ENCODE measurements around the gene ZNF329. TPM values are rescaled to one million over a fixed set of nuclear protein-coding genes. Genes with fewer than 3 reads are reported as not detected.
A peak's percentile ranks its signal among the peaks of the same experiment; 100 is the strongest.

Gene ZNF329
- total and polyA plus RNA-seq, 2 of the 13 experiments (the other 11 are each of a cell fraction or from before 2014, with no cell fraction given) = 3.8 to 9.6 TPM

- TF ChIP-seq IKZF1 (IDR thresholded peaks at IDR 0.05) (no peak), CCAR2 (optimal IDR thresholded peaks at IDR 0.05; ENCODE audit: low read depth, low read length) (no peak), REXO4 (CRISPR knock-in tag; IDR thresholded peaks at IDR 0.05; ENCODE audit: borderline replicate concordance) (peak; percentile 29; the same call in 1 of the 2 replicates), JDP2 (CRISPR knock-in tag; IDR thresholded peaks at IDR 0.05; ENCODE audit: borderline replicate concordance) (peak; percentile 80; the same call in 1 of the 2 replicates), SETDB1 (CRISPR knock-in tag; IDR thresholded peaks at IDR 0.05; ENCODE audit: borderline replicate concordance) (0 out of 2 replicates have a peak, but pooled peaks have one; percentile 43), MED8 (CRISPR knock-in tag; IDR thresholded peaks at IDR 0.05; ENCODE audit: insufficient replicate concordance) (peak; percentile 65), CEBPZ (IDR thresholded peaks at IDR 0.05; ENCODE audit: low read length) (no peak), ZNF850 (CRISPR knock-in tag; conservative IDR thresholded peaks at IDR 0.05) (no peak; the same call in 1 of the 2 replicates), ATF7 (IDR thresholded peaks at IDR 0.05) (peak; percentile 28; the same call in 1 of the 2 replicates), ATF7 (CRISPR knock-in tag; IDR thresholded peaks at IDR 0.05) (peak; percentile 29; the same call in 1 of the 2 replicates), PLRG1 (conservative IDR thresholded peaks at IDR 0.05) (no peak), FOXK2 (IDR thresholded peaks at IDR 0.05) (no peak), HBP1 (CRISPR knock-in tag; IDR thresholded peaks at IDR 0.05; ENCODE audit: low read depth) (peak; percentile 5; the same call in 1 of the 2 replicates), ZNF670 (CRISPR knock-in tag; IDR thresholded peaks at IDR 0.05; ENCODE audit: borderline replicate concordance) (peak; percentile 64; the same call in 1 of the 2 replicates), PPARG (CRISPR knock-in tag; conservative IDR thresholded peaks at IDR 0.05) (peak; percentile 30; the same call in 1 of the 2 replicates), ZNF598 (CRISPR knock-in tag; IDR thresholded peaks at IDR 0.05; ENCODE audit: borderline replicate concordance) (0 out of 2 replicates have a peak, but pooled peaks have one; percentile 42), ZBTB21 (CRISPR knock-in tag; IDR thresholded peaks at IDR 0.05) (no peak; the same call in 1 of the 2 replicates), PHF21A (CRISPR knock-in tag; IDR thresholded peaks at IDR 0.05) (no peak), SNAPC5 (CRISPR knock-in tag; IDR thresholded peaks at IDR 0.05; ENCODE audit: borderline replicate concordance) (no peak)
- TF ChIP-seq, protein P1, sequence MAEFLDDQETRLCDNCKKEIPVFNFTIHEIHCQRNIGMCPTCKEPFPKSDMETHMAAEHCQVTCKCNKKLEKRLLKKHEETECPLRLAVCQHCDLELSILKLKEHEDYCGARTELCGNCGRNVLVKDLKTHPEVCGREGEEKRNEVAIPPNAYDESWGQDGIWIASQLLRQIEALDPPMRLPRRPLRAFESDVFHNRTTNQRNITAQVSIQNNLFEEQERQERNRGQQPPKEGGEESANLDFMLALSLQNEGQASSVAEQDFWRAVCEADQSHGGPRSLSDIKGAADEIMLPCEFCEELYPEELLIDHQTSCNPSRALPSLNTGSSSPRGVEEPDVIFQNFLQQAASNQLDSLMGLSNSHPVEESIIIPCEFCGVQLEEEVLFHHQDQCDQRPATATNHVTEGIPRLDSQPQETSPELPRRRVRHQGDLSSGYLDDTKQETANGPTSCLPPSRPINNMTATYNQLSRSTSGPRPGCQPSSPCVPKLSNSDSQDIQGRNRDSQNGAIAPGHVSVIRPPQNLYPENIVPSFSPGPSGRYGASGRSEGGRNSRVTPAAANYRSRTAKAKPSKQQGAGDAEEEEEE (CRISPR knock-in tag; IDR thresholded peaks at IDR 0.05; ENCODE audit: borderline replicate concordance) = no peak
- TF ChIP-seq, protein P2, sequence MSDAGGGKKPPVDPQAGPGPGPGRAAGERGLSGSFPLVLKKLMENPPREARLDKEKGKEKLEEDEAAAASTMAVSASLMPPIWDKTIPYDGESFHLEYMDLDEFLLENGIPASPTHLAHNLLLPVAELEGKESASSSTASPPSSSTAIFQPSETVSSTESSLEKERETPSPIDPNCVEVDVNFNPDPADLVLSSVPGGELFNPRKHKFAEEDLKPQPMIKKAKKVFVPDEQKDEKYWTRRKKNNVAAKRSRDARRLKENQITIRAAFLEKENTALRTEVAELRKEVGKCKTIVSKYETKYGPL (CRISPR knock-in tag; IDR thresholded peaks at IDR 0.05) = no peak
Observed at GRCh38 chr19:58182989-58183816, 32.6 kb upstream of the ZNF329 start, which contains the start of gene ZNF274 (continued).
